Neural progenitor cell (in vitro differentiated cells): ENCODE data around the gene CNTN3. TPM values are rescaled to one million over a fixed set of nuclear protein-coding genes. Genes with fewer than 3 reads are reported as not detected.

Experiments used
- DNase-seq: peaks from one replicate; pipeline ENCODE4 v3.0.0-alpha.2; 2016; ENCODE audit warnings: low spot score
- H2AFZ ChIP-seq: fragments of 200-600 bp; sonication (generic); replicated peaks from 2 replicates; pipeline ENCODE4 v1.6.1; 2016; ENCODE audit warnings: antibody characterized with exemption
- H3F3A ChIP-seq: fragments of 200-600 bp; sonication (generic); 2 replicates; pipeline ENCODE4 v1.6.1; 2016; ENCODE audit warnings: antibody characterized with exemption, low read depth
- H3K27ac ChIP-seq: fragments of 200-600 bp; sonication (generic); 2 replicates; pipeline ENCODE4 v1.5.1; 2016; ENCODE audit warnings: mild to moderate bottlenecking
- H3K27me3 ChIP-seq: fragments of 200-600 bp; sonication (generic); 2 replicates; pipeline ENCODE4 v1.6.1; 2016; ENCODE audit warnings: mild to moderate bottlenecking, moderate library complexity
- H3K36me3 ChIP-seq: fragments of 200-600 bp; sonication (generic); 2 replicates; pipeline ENCODE4 v1.5.1; 2016
- H3K4me1 ChIP-seq: fragments of 200-600 bp; sonication (generic); 2 replicates; pipeline ENCODE4 v1.6.1; 2016; ENCODE audit warnings: mixed run types
- H3K4me2 ChIP-seq: fragments of 200-600 bp; sonication (generic); 2 replicates; pipeline ENCODE4 v1.6.1; 2016
- H3K4me3 ChIP-seq: fragments of 200-600 bp; sonication (generic); 2 replicates; pipeline ENCODE4 v1.5.1; 2016
- H3K79me2 ChIP-seq: fragments of 200-600 bp; sonication (generic); 2 replicates; pipeline ENCODE4 v1.6.1; 2016; ENCODE audit warnings: low read depth
- H3K9ac ChIP-seq: fragments of 200-600 bp; sonication (generic); 2 replicates; pipeline ENCODE4 v1.6.1; 2016
- H3K9me3 ChIP-seq: fragments of 200-600 bp; sonication (generic); 2 replicates; pipeline ENCODE4 v1.5.1; 2016; ENCODE audit warnings: low read depth
- H4K20me1 ChIP-seq: fragments of 200-600 bp; sonication (generic); 2 replicates; pipeline ENCODE4 v1.6.1; 2016; ENCODE audit warnings: low read depth
- H3K27ac Mint-ChIP-seq: 3 replicates; pipeline ENCODE4 v1.8.0; 2021; ENCODE audit warnings: mixed read lengths
- H3K27me3 Mint-ChIP-seq: 2 replicates; pipeline ENCODE4 v1.8.0; 2022; ENCODE audit warnings: low read depth, mild to moderate bottlenecking, inconsistent platforms, moderate library complexity, mixed read lengths; ENCODE audit not compliant: insufficient read depth
- H3K36me3 Mint-ChIP-seq: 3 replicates; pipeline ENCODE4 v1.8.0; 2021; ENCODE audit warnings: mixed read lengths
- H3K4me1 Mint-ChIP-seq: 3 replicates; pipeline ENCODE4 v1.8.0; 2021; ENCODE audit warnings: mixed read lengths
- H3K4me3 Mint-ChIP-seq: 3 replicates; pipeline ENCODE4 v1.8.0; 2021; ENCODE audit warnings: mild to moderate bottlenecking, moderate library complexity, mixed read lengths
- H3K9me3 Mint-ChIP-seq: 3 replicates; pipeline ENCODE4 v1.8.0; 2020; ENCODE audit warnings: mixed read lengths
- EZH2 ChIP-seq: fragments of 200-600 bp; sonication (generic); IDR thresholded peaks from 2 replicates; pipeline ENCODE4 v1.6.1; 2017; ENCODE audit warnings: antibody characterized with exemption, mild to moderate bottlenecking, moderate library complexity
- EZH2phosphoT487 ChIP-seq: fragments of 200-600 bp; sonication (generic); IDR thresholded peaks from 2 replicates; pipeline ENCODE4 v1.6.1; 2017; ENCODE audit warnings: antibody characterized with exemption
- total RNA-seq: library from RNA; depleted of rRNA; stranded (reverse); fragments of >200 nt; gene quantifications from 2 replicates; pipeline ENCODE4 v1.2.3, GENCODE V29; 2015; ENCODE audit warnings: low replicate concordance
- TF ChIP-seq, protein P1 (sequence below): fragments of 200-600 bp; sonication (generic); IDR thresholded peaks from 2 replicates; pipeline ENCODE4 v1.5.1; 2017; ENCODE audit warnings: antibody characterized with exemption, mild to moderate bottlenecking

CNTN3 gene
- total RNA-seq, 1 donor from 2014 or later: 0.21 TPM

DNA sequence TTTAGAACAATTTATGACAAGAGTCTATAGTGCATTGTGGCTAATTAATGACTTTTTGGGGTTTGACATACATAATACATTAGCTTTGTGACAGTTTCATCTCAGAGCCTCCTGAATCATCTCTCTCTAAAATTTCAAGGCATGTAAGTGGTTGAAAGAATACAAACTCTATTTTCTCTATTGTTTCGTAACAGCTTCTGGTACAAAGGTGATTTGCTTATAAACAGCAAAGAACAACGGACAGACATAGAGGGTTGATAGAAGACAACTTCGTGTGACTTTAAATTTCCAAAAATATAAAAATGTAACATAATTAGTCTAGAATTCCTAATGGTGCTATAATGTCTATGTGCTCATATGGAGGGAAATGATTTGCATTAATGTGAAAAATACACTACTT, 21.3 kb downstream of the CNTN3 start:
- H3K27ac Mint-ChIP-seq: no peak overlapping the region
- Histone ChIP-seq H3K4me3 (no peak overlapping the region), H3K27ac (no peak overlapping the region), H3K4me1 (no peaks in the 10 kb centered on the region), H3K36me3 (no peaks in the 10 kb centered on the region), H3K27me3 (no peaks in the 10 kb centered on the region), H2AFZ (no peak overlapping the region), H3K9me3 (no peaks in the 10 kb centered on the region), H3K4me2 (no peak overlapping the region), H4K20me1 (no peaks in the 10 kb centered on the region), H3K9ac (no peak overlapping the region), H3K79me2 (no peaks in the 10 kb centered on the region), H3F3A (no peaks in the 10 kb centered on the region)
- H3K4me3 Mint-ChIP-seq: no peak overlapping the region
- H3K36me3 Mint-ChIP-seq: peaks cover 2% of the 10 kb centered on the region
- H3K9me3 Mint-ChIP-seq: peaks cover 10% of the 10 kb centered on the region
- TF ChIP-seq EZH2phosphoT487: no peak
- TF ChIP-seq EZH2: no peak
- TF ChIP-seq, protein P1, sequence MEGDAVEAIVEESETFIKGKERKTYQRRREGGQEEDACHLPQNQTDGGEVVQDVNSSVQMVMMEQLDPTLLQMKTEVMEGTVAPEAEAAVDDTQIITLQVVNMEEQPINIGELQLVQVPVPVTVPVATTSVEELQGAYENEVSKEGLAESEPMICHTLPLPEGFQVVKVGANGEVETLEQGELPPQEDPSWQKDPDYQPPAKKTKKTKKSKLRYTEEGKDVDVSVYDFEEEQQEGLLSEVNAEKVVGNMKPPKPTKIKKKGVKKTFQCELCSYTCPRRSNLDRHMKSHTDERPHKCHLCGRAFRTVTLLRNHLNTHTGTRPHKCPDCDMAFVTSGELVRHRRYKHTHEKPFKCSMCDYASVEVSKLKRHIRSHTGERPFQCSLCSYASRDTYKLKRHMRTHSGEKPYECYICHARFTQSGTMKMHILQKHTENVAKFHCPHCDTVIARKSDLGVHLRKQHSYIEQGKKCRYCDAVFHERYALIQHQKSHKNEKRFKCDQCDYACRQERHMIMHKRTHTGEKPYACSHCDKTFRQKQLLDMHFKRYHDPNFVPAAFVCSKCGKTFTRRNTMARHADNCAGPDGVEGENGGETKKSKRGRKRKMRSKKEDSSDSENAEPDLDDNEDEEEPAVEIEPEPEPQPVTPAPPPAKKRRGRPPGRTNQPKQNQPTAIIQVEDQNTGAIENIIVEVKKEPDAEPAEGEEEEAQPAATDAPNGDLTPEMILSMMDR: no peak
- no peak for DNase-seq
- H3K4me1 Mint-ChIP-seq: no peaks in the 10 kb centered on the region
- H3K27me3 Mint-ChIP-seq: no peaks in the 10 kb centered on the region

DNA sequence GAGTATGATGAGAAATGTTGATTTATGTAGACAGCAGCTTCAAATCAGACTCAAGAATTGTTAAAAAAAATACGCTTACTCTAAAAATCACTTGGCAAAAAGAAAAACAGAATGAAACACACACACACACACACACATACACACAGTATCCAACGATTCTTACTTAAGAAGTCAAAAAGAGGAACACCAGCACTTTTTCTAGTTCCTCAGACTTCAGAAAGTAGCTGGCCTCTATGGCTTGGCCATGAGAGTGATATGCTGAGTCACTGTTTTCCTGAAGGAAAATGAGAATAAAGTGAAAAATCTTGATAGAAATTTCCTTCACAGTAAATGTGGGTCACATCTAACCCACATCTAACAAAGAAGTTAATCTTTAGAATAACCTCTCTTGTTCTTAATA, 22.1 kb downstream of the CNTN3 start:
- H3K9me3 Mint-ChIP-seq: peaks cover 10% of the 10 kb centered on the region
- no peak overlapping the region for H3K4me2 ChIP-seq
- no peak overlapping the region for H2AFZ ChIP-seq
- no peak overlapping the region for H3K27ac Mint-ChIP-seq
- TF ChIP-seq, protein P1: no peak
- TF ChIP-seq EZH2: no peak
- no peak for TF ChIP-seq EZH2phosphoT487
- H3K4me3 Mint-ChIP-seq: no peak overlapping the region
- no peaks in the 10 kb centered on the region for H3K36me3 ChIP-seq
- no peaks in the 10 kb centered on the region for H3K79me2 ChIP-seq
- no peak for DNase-seq
- H3K27me3 Mint-ChIP-seq: no peaks in the 10 kb centered on the region
- no peaks in the 10 kb centered on the region for H3K4me1 Mint-ChIP-seq
- no peaks in the 10 kb centered on the region for H4K20me1 ChIP-seq
- H3K4me1 ChIP-seq: no peaks in the 10 kb centered on the region
- no peak overlapping the region for H3K4me3 ChIP-seq
- H3K9me3 ChIP-seq: no peaks in the 10 kb centered on the region
- H3K36me3 Mint-ChIP-seq: peaks cover 2% of the 10 kb centered on the region
- no peak overlapping the region for H3K27ac ChIP-seq
- H3K9ac ChIP-seq: no peak overlapping the region
- no peaks in the 10 kb centered on the region for H3K27me3 ChIP-seq
- H3F3A ChIP-seq: no peaks in the 10 kb centered on the region

DNA sequence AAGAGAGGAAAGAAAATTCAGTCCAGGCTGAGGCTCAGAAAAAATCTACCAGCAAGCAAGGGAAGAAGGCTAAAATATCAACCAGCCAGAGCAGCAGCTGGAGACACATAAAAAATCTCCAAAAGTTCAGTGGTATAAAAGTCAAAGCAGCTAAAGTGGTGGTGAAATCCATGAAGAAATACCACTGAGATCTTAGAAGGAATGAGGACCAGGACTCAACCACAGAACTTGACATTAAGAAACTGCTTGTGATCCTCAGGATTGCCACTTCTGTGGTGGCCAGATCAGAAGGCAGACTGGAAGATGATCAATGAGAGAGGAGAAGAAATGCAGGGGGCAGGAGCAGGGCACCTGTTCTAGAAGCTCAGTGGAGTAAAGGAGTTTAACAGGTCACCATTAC, 22.5 kb downstream of the CNTN3 start:
- H3K9me3 Mint-ChIP-seq: peaks cover 6% of the 10 kb centered on the region
- Histone ChIP-seq H2AFZ (no peak overlapping the region), H3K4me2 (no peak overlapping the region)

More for the DNA sequence above, 22.5 kb downstream of the CNTN3 start:
- no peak overlapping the region for H3K27ac ChIP-seq
- Mint-ChIP-seq H3K27ac (no peak overlapping the region), H3K4me1 (no peaks in the 10 kb centered on the region), H3K4me3 (no peak overlapping the region), H3K27me3 (no peaks in the 10 kb centered on the region), H3K36me3 (peaks cover 2% of the 10 kb centered on the region)
- DNase-seq: no peak
- no peaks in the 10 kb centered on the region for H3K79me2 ChIP-seq
- no peaks in the 10 kb centered on the region for H3K4me1 ChIP-seq
- no peaks in the 10 kb centered on the region for H3K9me3 ChIP-seq
- TF ChIP-seq, protein P1: no peak
- TF ChIP-seq EZH2: no peak
- TF ChIP-seq EZH2phosphoT487: no peak
- no peaks in the 10 kb centered on the region for H3F3A ChIP-seq
- no peak overlapping the region for H3K4me3 ChIP-seq
- H4K20me1 ChIP-seq: no peaks in the 10 kb centered on the region
- H3K9ac ChIP-seq: no peak overlapping the region
- no peaks in the 10 kb centered on the region for H3K36me3 ChIP-seq
- H3K27me3 ChIP-seq: no peaks in the 10 kb centered on the region
